NCI-H2107 treated with DMSO at 0.1 percent for 48 hours (cell line): ENCODE data around the gene PLGRKT.
A peak's percentile ranks its signal among the peaks of the same experiment; 100 is the strongest.
"Not testable (repeated sequence)": the region's sequence is repeated elsewhere in the genome, so short reads cannot be mapped to it uniquely, and the experiment has no call there.

Experiments used
- DNase-seq: peaks from one replicate; lab custom pipeline; 2025; ENCODE audit not compliant: unreplicated experiment; lab: John Stamatoyannopoulos, UW

The PLGRKT gene, protein sequence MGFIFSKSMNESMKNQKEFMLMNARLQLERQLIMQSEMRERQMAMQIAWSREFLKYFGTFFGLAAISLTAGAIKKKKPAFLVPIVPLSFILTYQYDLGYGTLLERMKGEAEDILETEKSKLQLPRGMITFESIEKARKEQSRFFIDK

DNA sequence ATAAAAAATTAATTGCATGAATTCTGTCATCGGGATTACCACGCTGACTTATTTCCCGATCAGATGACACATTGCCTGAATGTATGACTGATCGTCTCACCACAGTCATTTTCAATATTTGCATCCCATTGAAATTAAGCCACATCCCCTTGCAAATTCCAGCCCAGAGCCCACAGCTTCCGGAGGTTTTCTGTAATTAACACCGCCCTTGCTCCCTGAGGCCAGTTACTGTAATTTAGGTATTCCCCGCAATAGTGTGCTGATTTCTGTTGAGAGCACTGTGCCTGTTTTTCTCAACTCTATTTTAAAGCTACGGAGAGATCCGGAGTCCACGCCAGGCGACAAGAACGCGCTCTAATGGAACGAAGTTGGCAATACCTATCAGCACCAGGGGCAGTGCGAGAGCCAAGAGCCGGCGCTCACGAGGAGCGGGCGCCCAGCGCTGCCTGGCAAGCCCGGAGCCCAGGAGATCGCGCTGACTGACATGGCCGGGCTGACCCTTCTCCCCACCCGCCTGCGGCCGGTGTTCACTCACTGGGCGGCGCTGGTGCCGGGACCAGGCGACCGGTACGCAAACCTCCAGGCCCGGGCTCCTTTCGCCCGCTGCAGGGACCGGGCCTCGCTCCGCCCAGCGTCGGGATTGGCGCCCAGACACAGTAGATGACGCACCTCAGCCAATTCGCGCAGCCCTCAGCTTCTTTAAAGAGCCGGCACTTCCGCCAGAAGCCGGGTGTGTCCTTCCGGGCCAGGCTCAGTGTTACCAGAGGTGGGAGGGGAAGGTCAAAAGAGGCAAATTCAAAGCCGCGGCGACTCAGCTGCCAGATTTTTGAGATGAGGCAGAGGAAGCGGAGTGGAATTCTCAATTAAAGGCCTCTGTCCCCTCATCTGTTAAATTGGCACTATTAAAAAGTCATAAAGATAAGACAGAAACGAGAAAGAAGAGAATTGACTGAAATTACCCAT is at the start of gene PLGRKT:
TSS of gene PLGRKT (minus strand) at position 672 of the 963 bp plus-strand sequence. CDS start 5,948 bp downstream, outside the sequence.
- peak; percentile 59 for DNase-seq

DNA sequence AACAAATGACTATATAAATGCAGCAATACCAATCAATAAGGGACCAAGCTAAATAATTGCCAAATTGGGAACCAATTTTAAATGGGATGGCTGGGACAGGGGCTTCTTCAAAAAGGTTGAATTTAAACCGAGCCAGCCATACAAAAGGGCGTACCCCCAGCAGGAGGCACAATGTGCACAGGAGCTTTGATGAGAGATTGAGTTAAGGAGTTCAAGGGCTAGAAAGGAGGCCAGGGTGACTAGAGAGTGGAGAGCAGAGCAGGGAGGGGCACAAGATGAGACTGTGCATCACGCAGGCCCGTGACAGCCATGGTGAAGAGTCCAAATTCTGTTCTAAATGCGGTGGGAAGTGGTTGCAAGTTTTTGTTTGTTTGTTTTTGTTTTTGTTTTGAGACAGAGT is 49.3 kb upstream of the PLGRKT start:
- DNase-seq, result no peak

DNA sequence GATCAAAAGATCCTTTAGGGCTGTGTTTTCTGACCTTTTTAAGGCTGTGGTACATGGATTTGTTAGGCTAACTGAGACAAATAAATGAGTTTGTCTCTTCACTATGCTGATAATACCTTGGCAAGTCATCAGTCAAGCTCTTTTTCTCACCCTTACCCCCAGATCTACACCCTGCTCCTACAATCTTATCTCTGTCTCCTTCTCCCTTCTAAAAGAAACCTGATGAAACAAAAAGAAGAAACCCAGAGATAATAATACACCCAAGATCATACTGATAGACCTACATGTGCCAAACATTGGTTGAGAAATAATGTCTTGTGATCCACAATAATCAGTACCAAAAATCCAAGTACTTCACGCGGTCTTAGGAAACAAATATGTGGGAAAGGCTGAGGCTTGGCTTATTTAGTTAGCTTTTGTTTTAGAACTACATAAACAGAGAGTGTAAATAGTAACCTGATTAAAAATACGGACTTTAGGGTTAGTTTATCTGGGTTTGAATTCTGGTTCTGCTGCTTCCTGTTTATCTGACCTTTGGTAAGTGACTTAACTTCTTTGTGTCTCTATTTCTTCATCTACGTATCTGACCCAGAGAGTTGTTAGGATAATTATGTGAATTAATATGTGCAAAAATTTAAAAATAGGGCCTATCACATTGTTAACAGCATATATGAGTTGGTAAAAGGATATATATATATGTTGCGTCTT is 47.8 kb upstream of the PLGRKT start:
- DNase-seq, result no peak

DNA sequence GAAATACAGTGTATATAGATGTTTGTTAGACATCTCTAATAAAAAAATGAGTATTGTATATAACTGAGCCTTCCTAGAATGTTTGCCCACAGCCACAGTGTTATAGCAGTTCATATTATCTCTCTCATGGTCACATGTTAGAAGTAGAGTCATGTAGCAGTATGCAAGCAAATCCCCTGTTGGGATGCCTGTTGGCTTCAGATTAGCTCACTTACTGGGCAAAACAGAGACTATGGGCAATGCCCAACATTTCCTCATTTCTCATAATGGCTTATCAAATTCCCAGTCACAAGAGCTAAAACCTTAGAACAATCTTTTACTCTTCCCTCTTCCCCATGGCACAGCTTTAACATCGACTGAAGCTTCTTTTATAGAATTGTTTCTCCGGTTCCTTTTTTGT is 45.6 kb upstream of the PLGRKT start:
- no peak for DNase-seq

DNA sequence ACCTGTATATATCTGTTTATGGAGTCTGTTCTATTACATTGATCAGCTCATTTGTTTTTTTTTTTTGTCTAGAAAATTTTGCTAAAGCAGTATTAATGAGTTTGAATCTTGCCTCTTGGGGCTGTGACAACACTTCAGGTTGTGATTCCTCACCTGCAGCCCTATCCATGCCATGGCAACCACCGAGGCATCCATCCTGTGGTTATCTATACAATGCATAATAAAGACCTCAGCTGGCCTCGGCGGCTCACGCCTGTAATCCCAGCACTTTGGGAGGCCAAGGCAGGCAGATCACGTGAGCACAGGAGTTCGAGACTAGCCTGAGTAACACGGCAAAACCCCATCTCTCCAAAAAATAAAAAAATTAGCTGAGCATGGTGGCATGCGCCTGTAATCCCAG is 44.5 kb upstream of the PLGRKT start:
- no peak for DNase-seq

DNA sequence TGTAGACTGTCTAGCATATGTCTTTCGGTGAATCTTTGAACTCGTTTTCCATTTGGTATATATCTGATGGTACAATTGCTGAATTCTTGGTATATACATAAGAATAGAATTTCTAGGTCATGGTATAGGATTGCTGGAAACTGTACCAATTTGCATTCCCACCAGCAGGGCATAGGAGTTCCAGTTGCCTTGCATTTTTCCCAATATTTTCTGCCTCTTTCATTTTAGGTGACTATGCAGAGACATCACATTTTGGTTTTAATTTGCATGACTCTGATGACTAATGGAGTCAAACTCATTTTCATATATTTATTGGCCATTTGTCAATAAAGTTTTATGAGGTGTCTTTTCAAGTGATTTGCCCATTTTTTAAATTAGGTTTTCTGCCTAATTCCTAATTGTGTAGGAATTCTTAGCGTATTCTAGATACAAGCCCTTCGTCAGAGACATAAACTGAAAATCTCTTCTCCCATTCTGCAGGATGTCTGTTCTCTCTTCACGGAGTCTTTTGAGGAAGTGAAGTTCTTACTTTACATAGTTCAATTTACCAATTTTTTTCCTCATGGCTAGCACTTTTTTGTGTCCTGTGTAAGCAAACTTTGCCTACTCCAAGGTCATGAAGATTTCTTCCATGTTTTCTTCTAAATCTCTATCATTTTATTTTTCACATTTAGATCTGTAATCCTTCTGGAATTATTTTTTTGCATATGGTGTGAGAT is 43.8 kb upstream of the PLGRKT start:
- DNase-seq, result no peak

DNA sequence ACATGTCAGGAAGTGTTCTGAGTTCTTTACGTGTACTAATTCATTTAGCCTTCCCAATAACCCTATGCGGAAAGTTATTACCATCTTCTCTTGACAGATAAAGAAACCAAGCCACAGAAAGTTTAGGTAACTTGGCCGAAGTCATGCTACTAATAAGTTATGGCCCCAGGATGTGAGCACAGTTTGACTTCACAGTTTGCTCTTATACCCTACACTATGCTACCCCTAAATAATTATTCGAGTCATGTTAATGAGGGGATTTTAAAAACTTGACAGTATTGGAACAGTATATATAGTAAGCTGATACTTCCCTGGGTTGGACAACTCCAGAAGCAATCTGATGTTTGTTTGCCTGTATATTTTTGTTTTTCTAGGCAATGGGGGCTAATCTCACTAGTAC is 43.2 kb upstream of the PLGRKT start:
- DNase-seq, result no peak

DNA sequence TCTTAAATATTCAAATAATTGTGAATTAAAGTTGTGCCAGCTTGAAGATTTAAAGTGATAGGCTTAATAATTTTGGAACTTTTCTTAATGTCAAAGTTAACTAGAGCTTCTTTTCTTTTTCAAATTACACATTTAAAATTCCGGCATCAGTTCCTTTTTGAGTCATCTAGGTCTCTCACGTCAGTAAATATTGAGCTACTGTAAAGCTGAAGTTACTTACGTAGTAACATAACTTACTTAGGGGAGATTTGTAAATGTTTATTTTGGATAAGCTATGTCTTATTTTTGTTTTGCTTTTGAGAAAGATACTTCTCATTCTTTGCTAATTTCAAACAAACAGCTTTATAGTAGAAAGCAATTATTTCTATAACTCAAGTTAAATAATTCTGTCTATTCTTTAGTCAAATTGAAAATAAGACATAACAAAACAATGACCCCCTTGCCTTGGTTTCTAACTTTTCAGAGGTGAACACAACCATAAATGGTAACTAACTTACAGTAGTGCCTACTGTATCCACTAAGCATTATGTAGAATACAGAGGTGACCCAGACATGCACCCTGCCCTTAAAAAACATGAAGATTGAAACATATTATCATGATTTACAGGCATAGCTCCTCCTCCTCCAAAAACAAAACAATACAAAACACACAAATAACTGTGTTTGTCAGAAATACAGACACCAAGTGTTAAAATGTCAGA is 42.4 kb upstream of the PLGRKT start:
- DNase-seq, result no peak

DNA sequence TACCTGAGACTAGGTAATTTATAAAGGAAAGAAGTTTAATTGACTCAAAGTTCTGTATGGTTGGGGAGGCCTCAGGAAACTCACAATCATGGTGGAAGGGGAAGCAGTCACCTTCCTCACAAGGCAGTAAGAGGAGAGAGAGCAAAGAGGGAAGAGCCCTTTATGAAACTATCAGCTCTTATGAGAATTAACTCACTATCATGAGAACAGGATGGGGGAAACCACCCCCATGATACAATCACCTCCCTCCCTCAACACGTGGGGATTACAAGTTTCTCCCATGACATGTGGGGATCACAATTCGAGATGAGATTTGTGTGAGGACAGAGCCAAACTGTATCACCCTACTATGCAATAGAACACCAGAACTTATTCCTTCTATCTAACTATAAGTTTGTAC is 40.5 kb upstream of the PLGRKT start:
- DNase-seq, result no peak

DNA sequence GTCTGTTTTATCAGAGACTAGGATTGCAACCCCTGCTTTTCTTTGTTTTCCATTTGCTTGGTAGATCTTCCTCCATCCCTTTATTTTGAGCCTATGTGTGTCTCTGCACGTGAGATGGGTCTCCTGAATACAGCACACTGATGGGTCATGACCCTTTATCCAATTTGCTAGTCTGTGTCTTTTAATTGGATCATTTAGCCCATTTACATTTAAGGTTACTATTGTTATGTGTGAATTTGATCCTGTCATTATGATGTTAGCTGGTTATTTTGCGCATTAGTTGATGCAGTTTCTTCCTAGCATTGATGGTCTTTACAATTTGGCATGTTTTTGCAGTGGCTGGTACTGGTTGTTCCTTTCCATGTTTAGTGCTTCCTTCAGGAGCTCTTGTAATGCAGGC is 37.9 kb upstream of the PLGRKT start:
- not testable (repeated sequence) for DNase-seq

DNA sequence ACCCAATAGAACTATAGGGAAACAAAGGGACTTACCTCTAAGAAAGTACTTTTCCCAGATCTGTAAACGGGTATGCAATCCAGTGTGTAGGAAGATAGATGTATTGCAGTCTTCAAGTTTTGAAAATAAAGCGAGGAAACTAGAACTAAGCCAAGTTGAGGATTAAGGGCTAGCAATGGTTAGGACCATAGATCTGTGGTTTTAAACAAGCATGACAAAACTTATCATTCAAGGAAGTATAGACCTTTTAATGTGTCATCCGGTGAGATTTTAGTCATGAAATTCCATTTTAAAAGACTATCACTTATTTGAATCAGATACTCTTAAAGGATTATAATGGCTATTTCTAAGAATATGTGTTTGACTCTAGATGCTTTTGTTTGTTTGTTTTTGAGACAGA is 33.1 kb upstream of the PLGRKT start:
- DNase-seq, result no peak

DNA sequence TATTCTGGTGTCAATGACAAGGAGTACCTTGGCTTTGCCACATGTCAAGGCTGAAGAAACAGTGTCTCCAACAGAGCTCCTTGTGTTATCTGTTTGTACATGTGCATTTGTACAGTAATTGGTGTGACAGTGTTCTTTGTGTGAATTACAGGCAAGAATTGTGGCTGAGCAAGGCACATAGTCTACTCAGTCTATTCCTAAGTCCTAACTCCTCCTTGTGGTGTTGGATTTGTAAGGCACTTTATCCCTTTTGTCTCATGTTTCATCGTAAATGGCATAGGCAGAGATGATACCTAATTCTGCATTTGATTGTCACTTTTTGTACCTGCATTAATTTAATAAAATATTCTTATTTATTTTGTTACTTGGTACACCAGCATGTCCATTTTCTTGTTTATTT is 32.4 kb upstream of the PLGRKT start:
- DNase-seq, result no peak

DNA sequence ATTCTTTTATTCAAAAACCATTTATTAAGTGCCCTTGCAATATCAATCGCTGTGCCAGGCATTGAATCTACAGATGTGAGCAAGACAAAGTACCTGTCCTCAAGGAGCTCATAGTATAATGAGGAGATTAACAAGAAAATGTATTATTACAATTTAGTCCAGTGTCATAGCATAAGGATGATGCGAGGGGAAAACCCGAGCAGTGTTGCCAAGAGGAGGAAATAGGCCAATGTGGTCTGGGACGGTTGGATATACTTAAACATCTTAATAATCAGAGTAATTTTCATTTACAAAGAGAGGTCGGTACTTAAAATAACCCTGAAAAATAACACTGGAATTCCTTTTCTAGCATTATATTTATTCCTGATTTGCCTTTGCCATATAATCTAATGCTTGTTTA is 31.1 kb upstream of the PLGRKT start:
- DNase-seq, result no peak

DNA sequence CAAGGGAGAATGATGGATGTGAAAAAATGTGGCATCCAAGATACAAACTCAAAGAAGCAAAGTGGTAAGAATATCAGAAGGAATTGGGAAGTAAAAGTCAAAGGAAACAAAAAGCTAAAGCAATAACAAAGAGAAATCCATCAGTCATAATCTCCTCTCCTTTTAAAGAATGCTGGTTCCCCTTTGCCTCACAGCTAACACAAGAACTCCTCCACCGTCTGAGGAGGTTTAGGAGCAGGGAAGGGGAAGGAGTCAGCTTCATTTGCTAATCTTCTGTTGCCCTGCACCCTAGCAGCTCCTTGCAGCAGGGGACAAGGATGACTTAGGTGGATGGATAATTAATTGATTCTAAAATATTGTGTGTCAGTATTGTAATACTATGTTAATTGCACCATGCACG is 29.0 kb upstream of the PLGRKT start:
- no peak for DNase-seq

DNA sequence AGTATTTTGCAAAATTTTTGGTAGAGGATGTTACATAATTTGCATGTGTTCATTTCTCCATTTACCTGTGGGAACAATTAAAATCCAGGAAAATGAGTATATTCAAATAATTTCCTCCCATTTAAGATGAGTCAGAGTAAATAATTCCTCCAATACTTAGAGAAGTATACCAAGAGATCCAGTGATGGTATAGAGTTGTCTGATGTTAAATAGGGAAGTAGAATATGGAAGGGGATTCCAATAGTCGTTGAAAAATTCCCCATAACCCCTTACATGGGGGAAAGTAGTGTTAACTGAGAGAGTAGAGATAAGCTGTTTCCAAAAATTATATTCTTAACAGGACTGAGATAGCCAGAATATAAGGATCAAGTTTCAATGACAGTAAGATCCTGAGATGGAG is 28.3 kb upstream of the PLGRKT start:
- no peak for DNase-seq

DNA sequence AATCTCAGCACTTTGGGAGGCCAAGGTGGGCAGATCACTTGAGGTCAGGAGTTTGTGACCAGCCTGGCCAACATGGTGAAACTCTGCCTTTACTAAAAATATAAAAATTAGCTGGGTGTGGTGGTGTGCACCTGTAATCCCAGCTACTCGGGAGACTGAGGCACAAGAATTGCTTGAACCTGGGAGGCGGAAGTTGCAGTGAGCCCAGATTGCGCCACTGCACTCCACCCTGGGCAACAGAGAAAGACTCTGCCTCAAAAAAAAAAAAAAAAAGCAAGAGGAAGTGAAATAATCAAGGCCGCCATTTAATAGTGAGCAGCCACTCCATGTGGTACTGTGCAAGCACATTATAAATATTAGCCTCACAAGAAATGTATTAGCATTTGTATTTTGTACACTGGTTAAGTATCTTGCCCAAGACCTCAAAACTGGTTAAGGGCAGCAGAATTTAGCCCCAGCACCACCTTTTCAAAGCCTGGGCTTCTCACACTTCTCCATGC is 27.2 kb upstream of the PLGRKT start:
- not testable (repeated sequence) for DNase-seq

DNA sequence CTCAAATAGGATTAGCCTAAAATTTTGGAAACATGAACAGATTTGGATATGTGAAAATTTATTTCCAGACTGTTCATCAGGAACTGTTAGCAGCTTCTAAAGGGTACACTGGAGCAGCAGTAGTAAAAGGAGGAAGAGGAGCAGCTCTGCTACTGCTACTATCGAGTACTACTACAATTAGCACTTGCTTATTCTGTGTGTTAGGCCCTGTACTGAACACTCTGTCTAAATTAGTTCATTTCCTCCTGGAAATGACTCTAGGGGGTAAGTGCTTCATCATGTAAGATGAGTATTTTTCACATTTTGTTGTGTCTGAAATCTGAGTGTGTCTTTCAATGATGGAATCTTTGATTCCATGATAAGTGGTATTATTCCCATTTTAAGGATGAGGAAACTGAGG is 22.4 kb upstream of the PLGRKT start:
- DNase-seq, result no peak

DNA sequence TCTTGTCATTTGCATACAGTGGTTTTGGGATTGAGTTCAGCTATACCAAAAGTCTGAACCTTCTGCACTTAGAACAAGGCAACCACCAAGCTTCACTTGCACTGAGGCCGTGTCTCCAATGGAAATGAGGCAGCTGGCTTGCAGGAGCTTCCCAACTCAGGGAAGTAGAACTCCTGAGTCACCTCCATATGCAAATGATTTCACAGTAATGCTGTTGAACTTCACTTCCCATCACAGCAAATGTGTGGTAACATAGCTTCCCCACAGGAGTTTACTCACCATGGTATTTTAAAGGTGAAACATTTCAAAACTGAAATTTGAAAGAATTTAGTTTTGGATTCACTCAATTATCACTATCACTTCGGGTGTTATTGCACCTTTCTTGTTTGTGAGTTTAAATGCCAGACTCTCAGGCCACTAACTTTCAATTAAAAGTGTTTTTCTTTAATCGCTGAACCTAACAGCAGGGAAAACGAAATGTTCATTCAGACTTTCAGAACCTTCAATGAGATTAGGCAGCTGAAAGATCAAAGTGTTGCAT is 21.6 kb upstream of the PLGRKT start:
- DNase-seq, result no peak

DNA sequence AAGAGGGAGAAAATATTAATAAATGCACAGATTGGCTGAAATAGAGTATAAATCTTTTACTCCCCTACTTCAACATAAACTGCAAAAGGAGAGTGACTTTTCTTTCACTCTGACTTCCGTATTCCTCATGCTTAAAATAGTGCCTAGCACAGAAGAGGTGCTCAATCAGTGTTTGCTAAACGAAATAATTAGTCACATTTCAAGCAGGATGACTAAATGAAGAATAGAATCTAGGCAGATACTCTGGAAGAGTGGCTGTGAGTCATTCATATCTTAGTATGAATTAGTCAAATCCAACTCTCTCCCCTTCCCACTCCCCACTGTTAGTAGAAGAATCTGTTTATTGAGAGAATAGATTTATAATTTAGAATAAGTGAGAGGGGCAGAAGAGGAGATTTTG is 17.5 kb upstream of the PLGRKT start:
- no peak for DNase-seq

DNA sequence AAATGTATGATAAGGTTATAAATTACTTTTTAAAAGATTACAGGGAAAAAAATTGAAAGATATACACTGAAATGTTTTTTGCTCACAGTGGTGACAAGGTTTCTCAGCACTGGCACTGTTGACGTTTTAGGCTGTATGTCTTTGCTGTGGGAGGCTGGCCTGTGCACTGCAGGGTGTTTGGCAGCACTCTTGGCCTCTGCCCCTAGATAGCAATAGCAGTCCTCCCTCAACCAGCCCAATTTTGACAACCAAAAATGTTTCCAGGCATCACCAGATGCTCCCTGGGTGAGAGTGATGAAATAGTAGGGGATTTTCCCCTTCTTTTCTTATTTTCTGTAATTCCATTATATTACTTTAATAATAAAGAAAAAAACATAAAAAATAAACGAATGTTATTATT is 15.9 kb upstream of the PLGRKT start:
- no peak for DNase-seq
